Measurements from ENCODE around the gene USP32. TPM values are rescaled to one million over a fixed set of nuclear protein-coding genes. Genes with fewer than 3 reads are reported as not detected.

The USP32 gene
- total and polyA plus RNA-seq, 2 donors (not counting 1 experiment from before 2014, with no cell fraction given) = 7.7 to 48.8 TPM

GRCh38 chr17:60311186-60311585 lies 80.7 kb downstream of the USP32 start:
- peaks cover 23% of the 10 kb centered on the region for H3K4me1 Mint-ChIP-seq
- Histone ChIP-seq H3K9me3 (ENCODE audit: control extremely low read depth in 1 of 3, control insufficient read depth in 2 of 3, insufficient read depth in 1 of 3, low read length in 2 of 3) (peaks cover 0 to 9% (median 0%) of the 10 kb centered on the region in 3 donors), H3K36me3 (replicated peaks in 1 of 2; ENCODE audit: control extremely low read depth in 1 of 2, control insufficient read depth in 1 of 2, extremely low read depth in 1 of 2, insufficient read depth in 2 of 2, low read length in 1 of 2) (peaks cover 0 to 9% of the 10 kb centered on the region in 2 experiments), H3K27ac (ENCODE audit: low read length in 2 of 2) (no peak overlapping the region), H3K4me3 (ENCODE audit: control extremely low read depth in 1 of 5, extremely low read depth in 1 of 5, insufficient read depth in 1 of 5, low read depth in 2 of 5, low read length in 4 of 5) (no peak overlapping the region), H3K27me3 (replicated peaks in 1 of 4; ENCODE audit: control extremely low read depth in 1 of 4, control insufficient read depth in 3 of 4, insufficient read depth in 4 of 4, low read length in 3 of 4) (no peaks in the 10 kb centered on the region), H2AFZ (ENCODE audit: insufficient read depth, low read depth, low read length, poor library complexity, severe bottlenecking) (no peak overlapping the region), H3K4me1 (ENCODE audit: control insufficient read depth in 2 of 2, insufficient read depth in 2 of 2, low read length in 2 of 2) (peaks cover 10% of the 10 kb centered on the region in 2 donors), H3K79me2 (ENCODE audit: control insufficient read depth, insufficient read depth, low read length) (peaks cover 80% of the 10 kb centered on the region), H3K4me2 (replicated peaks; ENCODE audit: low read depth, low read length, poor library complexity, severe bottlenecking) (no peak overlapping the region), H3K9ac (ENCODE audit: low read length) (no peak overlapping the region), H4K20me1 (ENCODE audit: control insufficient read depth, insufficient read depth, low read length, poor library complexity, severe bottlenecking) (peaks cover 15% of the 10 kb centered on the region)
- no peak overlapping the region for H3K4me3 Mint-ChIP-seq
- no peak for DNase-seq
- H3K27ac Mint-ChIP-seq = no peak overlapping the region
- intact Hi-C loops (cut with micrococcal nuclease) = no loop called here
- WGBS (ENCODE audit: insufficient coverage) = 100% methylated on average over 1 of the region's 2 CpGs
- ChIA-PET CTCF (no interaction called here), POLR2A (no interaction called here)
- ATAC-seq (ENCODE audit: low read depth) = no peak
- no peaks in the 10 kb centered on the region for H3K9me3 Mint-ChIP-seq (ENCODE audit: insufficient read depth)
- H3K27me3 Mint-ChIP-seq = no peaks in the 10 kb centered on the region
- TF ChIP-seq EZH2 (IDR thresholded peaks at IDR 0.05; ENCODE audit: borderline replicate concordance, insufficient read depth, low read depth, low read length, poor library complexity, severe bottlenecking) = no peak
- TF ChIP-seq, protein P1, sequence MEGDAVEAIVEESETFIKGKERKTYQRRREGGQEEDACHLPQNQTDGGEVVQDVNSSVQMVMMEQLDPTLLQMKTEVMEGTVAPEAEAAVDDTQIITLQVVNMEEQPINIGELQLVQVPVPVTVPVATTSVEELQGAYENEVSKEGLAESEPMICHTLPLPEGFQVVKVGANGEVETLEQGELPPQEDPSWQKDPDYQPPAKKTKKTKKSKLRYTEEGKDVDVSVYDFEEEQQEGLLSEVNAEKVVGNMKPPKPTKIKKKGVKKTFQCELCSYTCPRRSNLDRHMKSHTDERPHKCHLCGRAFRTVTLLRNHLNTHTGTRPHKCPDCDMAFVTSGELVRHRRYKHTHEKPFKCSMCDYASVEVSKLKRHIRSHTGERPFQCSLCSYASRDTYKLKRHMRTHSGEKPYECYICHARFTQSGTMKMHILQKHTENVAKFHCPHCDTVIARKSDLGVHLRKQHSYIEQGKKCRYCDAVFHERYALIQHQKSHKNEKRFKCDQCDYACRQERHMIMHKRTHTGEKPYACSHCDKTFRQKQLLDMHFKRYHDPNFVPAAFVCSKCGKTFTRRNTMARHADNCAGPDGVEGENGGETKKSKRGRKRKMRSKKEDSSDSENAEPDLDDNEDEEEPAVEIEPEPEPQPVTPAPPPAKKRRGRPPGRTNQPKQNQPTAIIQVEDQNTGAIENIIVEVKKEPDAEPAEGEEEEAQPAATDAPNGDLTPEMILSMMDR (IDR thresholded peaks at IDR 0.05) = no peak

DNA sequence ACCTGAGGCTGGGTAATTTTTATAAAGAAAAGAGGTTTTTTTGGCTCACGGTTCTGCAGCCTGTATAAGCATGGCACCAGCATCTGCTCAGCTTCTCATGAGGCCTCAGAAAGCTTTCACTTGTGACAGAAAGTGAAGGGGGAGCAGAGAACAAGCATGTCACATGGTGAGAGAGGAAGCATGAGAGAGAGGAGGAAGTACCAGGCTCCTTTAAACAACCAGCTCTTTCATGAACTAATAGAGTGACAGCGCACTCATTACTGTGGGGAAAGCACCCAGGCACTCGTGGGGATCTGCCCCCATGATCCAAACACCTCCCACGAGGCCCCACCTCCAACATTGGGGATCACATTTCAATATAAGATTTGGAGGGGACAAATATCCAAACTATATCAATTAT lies 86.8 kb downstream of the USP32 start:
- peaks cover 0 to 3% (median under 1%) of the 10 kb centered on the region in 3 donors for H3K9me3 ChIP-seq (ENCODE audit: control extremely low read depth in 1 of 3, control insufficient read depth in 2 of 3, insufficient read depth in 1 of 3, low read length in 2 of 3)
- ChIA-PET CTCF (no interaction called here), POLR2A (interaction anchor here (0.6 kb wide), 1 partner anchor 1150 kb away, joined by 4 read pairs; the partner anchor contains the start of gene PRR11)
- no peak overlapping the region for H3K4me3 ChIP-seq (ENCODE audit: control extremely low read depth in 1 of 5, extremely low read depth in 1 of 5, insufficient read depth in 1 of 5, low read depth in 2 of 5, low read length in 4 of 5)
- no peaks in the 10 kb centered on the region for H4K20me1 ChIP-seq (ENCODE audit: control insufficient read depth, insufficient read depth, low read length, poor library complexity, severe bottlenecking)
- no peaks in the 10 kb centered on the region for H3K27me3 ChIP-seq (replicated peaks in 1 of 4; ENCODE audit: control extremely low read depth in 1 of 4, control insufficient read depth in 3 of 4, insufficient read depth in 4 of 4, low read length in 3 of 4)
- peaks cover 24% of the 10 kb centered on the region for H3K4me1 Mint-ChIP-seq
- H3K9me3 Mint-ChIP-seq (ENCODE audit: insufficient read depth) = peaks cover 4% of the 10 kb centered on the region
- H3K27ac ChIP-seq (ENCODE audit: low read length in 2 of 2) = peak overlapping the region; percentile 4 to 63
- peak overlapping the region; percentile 31 for H3K4me2 ChIP-seq (replicated peaks; ENCODE audit: low read depth, low read length, poor library complexity, severe bottlenecking)
- no peaks in the 10 kb centered on the region for H3K27me3 Mint-ChIP-seq
- no peak for TF ChIP-seq EZH2 (IDR thresholded peaks at IDR 0.05; ENCODE audit: borderline replicate concordance, insufficient read depth, low read depth, low read length, poor library complexity, severe bottlenecking)
- TF ChIP-seq, protein P1 (IDR thresholded peaks at IDR 0.05) = no peak
- no peak overlapping the region for H3K9ac ChIP-seq (ENCODE audit: low read length)
- H3K27ac Mint-ChIP-seq = peak overlapping the region; percentile 71
- ATAC-seq (ENCODE audit: low read depth) (peak; percentile 90), DNase-seq (peak; percentile 77)
- H3K36me3 ChIP-seq (replicated peaks in 1 of 2; ENCODE audit: control extremely low read depth in 1 of 2, control insufficient read depth in 1 of 2, extremely low read depth in 1 of 2, insufficient read depth in 2 of 2, low read length in 1 of 2) = peaks cover 4 to 9% of the 10 kb centered on the region in 2 experiments
- peaks cover 71% of the 10 kb centered on the region for H3K79me2 ChIP-seq (ENCODE audit: control insufficient read depth, insufficient read depth, low read length)
- intact Hi-C loops (cut with micrococcal nuclease) = no loop called here
- peaks cover 6 to 13% of the 10 kb centered on the region in 2 donors for H3K4me1 ChIP-seq (ENCODE audit: control insufficient read depth in 2 of 2, insufficient read depth in 2 of 2, low read length in 2 of 2)
- peak overlapping the region; percentile 64 for H3K4me3 Mint-ChIP-seq
- 63% methylated on average over 1 of the region's 4 CpGs for WGBS (ENCODE audit: insufficient coverage)
- no peak overlapping the region for H2AFZ ChIP-seq (ENCODE audit: insufficient read depth, low read depth, low read length, poor library complexity, severe bottlenecking)

All from B cell (primary cell).